ENCODE measurements around the gene TRIOBP.

The TRIOBP gene

GRCh38 chr22:37746366-37747079, 49.7 kb downstream of the TRIOBP start:
- ChIA-PET CTCF (interaction anchor here (0.7 kb wide), 1 partner anchor 138 kb away, joined by 3 read pairs; the partner anchor contains the start of gene GGA1), POLR2A (interaction anchor here (1.9 kb wide), 1 partner anchor 88 kb away, joined by 6 read pairs; no protein-coding TSS in a partner anchor)
- H3K27ac ChIP-seq (ENCODE audit: extremely low read depth, low read depth, low read length), result peak overlapping the region; percentile 97
- H3K4me1 ChIP-seq (ENCODE audit: control insufficient read depth, insufficient read depth, low read length), result peaks cover 9% of the 10 kb centered on the region; the same call in 1 of the 2 replicates
- H3K4me3 ChIP-seq (ENCODE audit: low read depth, low read length), result peak overlapping the region; percentile 85
- H3K9me3 ChIP-seq (ENCODE audit: control insufficient read depth, insufficient read depth, low read depth, low read length), result no peaks in the 10 kb centered on the region
- H3K36me3 ChIP-seq (ENCODE audit: control insufficient read depth in 2 of 2, insufficient read depth in 1 of 2, low read length in 2 of 2), result peaks cover 0 to 4% of the 10 kb centered on the region in 2 experiments; a peak in 2 of 3 replicates
- TF ChIP-seq SP7 (tag by site-specific recombination; IDR thresholded peaks at IDR 0.05), result peak; percentile 11; the same call in 1 of the 2 replicates
- 0 out of 2 replicates have a peak, but pooled peaks have one; percentile 28 for TF ChIP-seq ZBTB48 (tag by site-specific recombination; IDR thresholded peaks at IDR 0.05)
- TF ChIP-seq ZNF214 (tag by site-specific recombination; IDR thresholded peaks at IDR 0.05; ENCODE audit: borderline replicate concordance), result no peak
- no peak for TF ChIP-seq ZNF223 (tag by site-specific recombination; IDR thresholded peaks at IDR 0.05)
- TF ChIP-seq KLF8 (tag by site-specific recombination; IDR thresholded peaks at IDR 0.05), result peak; percentile 63; the same call in 1 of the 2 replicates
- no peak for TF ChIP-seq ZNF112 (tag by site-specific recombination; IDR thresholded peaks at IDR 0.05)
- no peak for TF ChIP-seq ZNF433 (tag by site-specific recombination; IDR thresholded peaks at IDR 0.05; ENCODE audit: low read depth)
- 0 out of 2 replicates have a peak, but pooled peaks have one; percentile 16 for TF ChIP-seq ZNF585B (tag by site-specific recombination; IDR thresholded peaks at IDR 0.05)
- TF ChIP-seq ZNF792 (tag by site-specific recombination; IDR thresholded peaks at IDR 0.05), result no peak
- TF ChIP-seq INSM2 (tag by site-specific recombination; IDR thresholded peaks at IDR 0.05), result no peak
- TF ChIP-seq ZNF76 (tag by site-specific recombination; IDR thresholded peaks at IDR 0.05; ENCODE audit: borderline replicate concordance, low read depth), result no peak
- TF ChIP-seq ZNF132 (tag by site-specific recombination; IDR thresholded peaks at IDR 0.05; ENCODE audit: borderline replicate concordance), result no peak
- TF ChIP-seq EGR2 (tag by site-specific recombination; IDR thresholded peaks at IDR 0.05; ENCODE audit: low read depth), result peak; percentile 87
- TF ChIP-seq GLIS1 (tag by site-specific recombination; IDR thresholded peaks at IDR 0.05), result peak; percentile 70; the same call in 1 of the 2 replicates
- peak; percentile 39 for TF ChIP-seq SP2 (tag by site-specific recombination; IDR thresholded peaks at IDR 0.05)
- no peak for TF ChIP-seq ZNF776 (tag by site-specific recombination; IDR thresholded peaks at IDR 0.05; ENCODE audit: borderline replicate concordance)
- no peak for TF ChIP-seq FEZF1 (tag by site-specific recombination; IDR thresholded peaks at IDR 0.05)
- peak; percentile 25; the same call in 1 of the 2 replicates for TF ChIP-seq KLF1 (tag by site-specific recombination; IDR thresholded peaks at IDR 0.05)
- TF ChIP-seq ZNF398 (tag by site-specific recombination; IDR thresholded peaks at IDR 0.05), result peak; percentile 8; the same call in 1 of the 2 replicates
- TF ChIP-seq ZBTB7A (tag by site-specific recombination; IDR thresholded peaks at IDR 0.05; ENCODE audit: low read depth), result peak; percentile 85
- peak; percentile 98 for TF ChIP-seq ZBTB20 (tag by site-specific recombination; IDR thresholded peaks at IDR 0.05)
- no peak for TF ChIP-seq ZNF157 (tag by site-specific recombination; IDR thresholded peaks at IDR 0.05)
- TF ChIP-seq ZXDB (tag by site-specific recombination; IDR thresholded peaks at IDR 0.05), result 0 out of 2 replicates have a peak, but pooled peaks have one; percentile 35
- peak; percentile 31; the same call in 1 of the 2 replicates for TF ChIP-seq CTCF (tag by site-specific recombination; IDR thresholded peaks at IDR 0.05)
- TF ChIP-seq GLIS2 (tag by site-specific recombination; IDR thresholded peaks at IDR 0.05), result peak; percentile 63
- peak; percentile 77 for TF ChIP-seq PATZ1 (tag by site-specific recombination; IDR thresholded peaks at IDR 0.05)
- TF ChIP-seq ZNF658 (tag by site-specific recombination; IDR thresholded peaks at IDR 0.05), result no peak
- TF ChIP-seq SP3 (tag by site-specific recombination; IDR thresholded peaks at IDR 0.05), result peak; percentile 35
- TF ChIP-seq ZNF692 (tag by site-specific recombination; IDR thresholded peaks at IDR 0.05), result 0 out of 2 replicates have a peak, but pooled peaks have one; percentile 17

All from HEK293 (cell line).